NOMO-1 (cell line): ENCODE data around the gene FTO.

Experiments
- DNase-seq, 2 experiments: peaks; one replicate each; lab custom pipeline; 2025; ENCODE audit not compliant: unreplicated experiment in 2 of 2; lab: John Stamatoyannopoulos, UW

The FTO gene

DNA sequence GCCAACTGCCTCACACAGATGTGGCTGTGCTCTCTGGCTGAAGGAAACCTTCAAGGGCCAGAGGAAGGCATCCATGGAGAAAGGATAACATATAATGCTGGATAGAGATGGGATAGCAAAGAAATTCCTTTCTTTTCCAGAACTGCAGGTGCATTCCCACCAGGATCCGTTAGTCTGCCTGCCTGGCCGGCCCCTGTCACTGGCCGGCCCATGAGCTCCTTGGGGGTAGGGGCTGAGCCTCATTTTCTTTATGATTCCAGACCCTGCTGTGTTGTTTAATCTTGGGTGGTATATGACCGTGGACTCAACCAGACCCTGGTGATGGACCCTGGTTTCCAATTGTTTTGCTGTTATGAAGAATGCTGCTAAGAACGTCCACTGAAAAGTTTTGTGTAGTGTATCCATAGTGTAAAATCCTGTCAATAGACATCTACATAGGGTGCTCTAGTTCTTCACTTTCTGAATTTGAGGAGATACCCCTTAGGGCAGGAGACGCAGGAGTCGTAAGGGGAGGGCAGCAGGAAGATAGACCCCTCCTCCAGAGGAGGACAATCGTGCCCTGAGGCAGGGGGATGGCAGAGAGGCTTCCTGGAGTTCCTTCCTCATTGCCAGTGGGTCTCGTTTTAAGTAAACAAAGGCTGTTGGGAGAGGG is 489.2 kb downstream of the FTO start:
- no peak for DNase-seq

DNA sequence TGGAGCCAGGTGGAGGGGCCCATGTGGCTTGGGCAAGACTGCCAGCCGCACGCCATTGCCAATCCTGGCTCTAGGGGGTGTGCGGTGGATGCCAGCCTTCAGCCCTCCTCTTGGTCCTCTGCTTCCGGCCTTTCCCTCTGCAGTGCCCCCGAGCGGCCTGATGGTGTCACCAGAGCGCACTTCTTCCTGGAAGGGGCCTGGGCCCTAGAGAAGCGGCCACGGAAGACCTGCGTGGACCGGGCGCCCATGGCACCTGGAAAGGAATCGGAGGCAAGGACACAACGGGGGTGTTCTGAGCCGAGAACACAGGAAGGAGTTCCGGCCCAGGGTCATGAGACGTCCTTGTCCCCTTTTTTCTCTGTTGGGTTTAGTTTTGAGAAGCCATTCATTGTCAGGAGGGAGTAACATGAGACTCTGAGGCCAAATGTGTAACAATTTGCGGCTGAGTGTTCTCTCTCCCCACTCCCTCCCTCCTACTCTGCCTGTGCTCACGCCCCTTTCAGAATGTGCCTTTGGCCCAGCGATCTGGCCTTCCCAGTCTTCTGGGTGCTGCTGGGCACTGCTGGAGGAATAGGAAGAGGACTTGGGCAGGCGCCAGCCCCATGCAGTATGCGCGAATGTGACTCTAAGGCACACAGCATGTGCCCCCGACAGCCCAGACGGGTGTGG is 489.8 kb downstream of the FTO start:
- peak; percentile 71 to 87 for DNase-seq

DNA sequence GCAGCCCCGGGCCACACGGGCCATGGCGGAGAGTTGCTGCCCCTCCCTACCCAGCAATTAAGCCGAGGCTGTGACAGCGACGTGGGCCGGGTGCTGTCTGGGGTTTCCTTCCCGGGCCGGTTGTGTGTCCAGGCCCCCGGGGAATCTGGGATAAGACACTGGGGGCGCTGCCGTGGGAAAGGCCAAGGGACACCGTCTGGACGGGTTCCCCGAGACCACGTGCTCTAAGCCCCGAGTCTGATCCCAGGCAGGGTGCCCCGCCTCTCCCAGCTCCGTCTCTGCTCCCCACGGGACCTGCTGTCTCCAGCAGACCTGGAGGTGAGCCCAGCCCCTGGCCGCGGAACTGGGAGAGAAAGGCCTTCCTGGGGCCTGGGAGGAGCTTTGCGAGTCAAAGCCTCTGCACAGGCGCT is 490.4 kb downstream of the FTO start:
- no peak for DNase-seq

DNA sequence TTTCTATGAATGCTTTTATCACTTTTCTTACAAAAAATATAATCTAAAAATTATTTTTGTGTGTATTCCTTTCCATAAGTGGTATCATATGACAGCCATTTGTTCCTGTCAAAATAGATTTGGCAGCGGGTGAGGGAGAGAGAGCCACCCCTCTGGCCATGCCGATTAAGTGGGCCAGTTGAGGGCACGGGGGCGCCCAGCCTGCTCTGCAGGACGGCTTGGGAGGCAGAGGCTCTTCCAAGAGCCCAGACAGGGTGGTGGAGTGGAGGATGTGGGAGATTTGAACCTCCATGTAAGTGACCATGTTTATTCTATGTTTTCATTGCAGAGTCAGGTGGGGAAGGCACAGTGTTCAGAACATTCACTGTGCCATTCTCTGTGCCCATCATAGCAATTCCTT is 493.8 kb downstream of the FTO start:
- no peak for DNase-seq

DNA sequence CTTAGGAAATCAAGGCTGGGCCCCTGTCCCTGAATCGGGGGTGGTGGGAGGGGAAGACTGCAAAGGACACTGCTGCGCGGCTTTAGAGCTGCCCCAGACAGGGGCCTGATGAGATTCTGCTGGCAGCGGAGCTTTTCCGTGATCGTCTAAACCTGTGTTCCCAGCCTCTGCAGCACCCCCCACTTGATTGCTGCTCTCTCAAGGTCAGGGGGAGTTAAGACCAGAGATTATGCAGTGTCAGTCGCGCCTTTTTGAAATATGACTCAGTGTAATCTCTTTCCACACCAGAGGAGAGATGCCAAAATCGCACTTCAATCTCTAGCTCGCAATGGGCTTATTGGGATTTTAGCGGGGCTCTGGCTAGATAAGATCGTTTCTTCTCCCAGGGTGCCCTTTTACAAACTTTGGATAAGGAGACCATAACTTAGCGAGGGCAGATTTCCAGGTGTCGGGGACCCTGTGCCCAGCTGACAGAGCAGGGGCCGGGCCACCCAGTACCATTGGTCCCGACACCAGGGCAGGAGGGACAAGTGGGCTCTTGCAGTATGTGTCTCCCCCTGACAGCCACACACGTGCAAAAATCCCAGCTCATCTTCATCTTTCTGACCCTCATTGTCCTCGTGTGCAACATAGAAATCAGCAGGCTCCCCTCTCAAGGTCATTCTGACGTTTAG is 495.7 kb downstream of the FTO start:
- no peak for DNase-seq

DNA sequence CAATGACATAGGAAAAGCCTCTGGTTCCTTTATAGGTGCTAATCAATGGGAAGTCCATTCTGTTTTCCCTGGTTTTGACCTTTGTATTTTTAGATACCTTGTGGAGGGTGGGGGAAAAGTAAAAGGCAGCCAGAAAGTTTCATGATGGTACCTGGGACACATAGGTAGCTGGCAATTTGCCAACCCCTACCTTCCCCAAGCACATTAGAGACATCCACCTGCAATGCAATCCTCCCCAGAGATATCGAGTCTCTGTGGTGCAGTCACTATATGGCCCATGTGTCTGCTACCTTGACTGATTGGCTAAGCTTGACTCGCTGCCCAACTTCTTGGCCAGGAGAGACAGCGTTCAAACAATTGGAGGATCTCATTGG is 496.2 kb downstream of the FTO start:
- DNase-seq = no peak

DNA sequence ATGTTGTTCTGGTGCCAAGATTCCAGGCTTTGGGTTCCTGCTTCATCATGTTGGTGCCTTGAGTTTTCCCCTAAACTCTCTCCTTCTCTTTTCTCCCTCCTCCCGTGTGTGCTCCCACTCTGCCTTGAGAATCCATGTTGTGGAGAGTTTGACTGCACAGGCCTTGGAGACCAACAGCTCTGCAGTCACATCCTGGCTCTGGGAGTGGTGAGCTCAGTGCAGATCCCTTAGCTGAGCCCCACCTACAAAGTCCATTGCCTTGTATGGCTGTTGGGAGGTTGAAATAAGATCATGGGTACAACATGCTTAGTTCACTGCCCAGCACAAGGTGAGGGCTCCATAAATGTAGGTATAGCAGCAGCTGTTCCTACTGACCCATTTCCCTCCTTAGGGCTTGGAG is 496.8 kb downstream of the FTO start:
- DNase-seq = no peak

DNA sequence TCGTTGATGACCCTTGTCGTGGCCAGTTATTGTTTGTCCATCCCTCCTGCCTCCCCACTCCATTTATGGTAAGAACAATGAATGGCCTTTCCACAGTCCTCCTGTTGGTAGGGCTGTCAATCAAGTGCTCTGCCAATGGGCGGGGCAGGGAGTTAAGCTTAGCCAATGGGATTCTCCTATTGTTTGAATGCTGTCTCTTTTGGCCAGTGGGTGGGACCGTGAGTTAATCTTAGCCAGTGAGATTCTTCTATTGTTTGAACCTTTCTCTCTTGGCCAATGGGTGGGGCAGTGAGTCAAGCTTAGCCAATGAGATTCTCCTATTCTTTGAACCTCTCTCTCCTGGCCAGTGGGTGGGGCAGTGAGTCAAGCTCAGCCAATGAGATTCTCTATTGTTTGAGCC is 497.2 kb downstream of the FTO start:
- DNase-seq = no peak
